Measurements from ENCODE around the gene SNX7. TPM values are rescaled to one million over a fixed set of nuclear protein-coding genes. Genes with fewer than 3 reads are reported as not detected.

The SNX7 gene
- total RNA-seq, 4 donors from 2014 or later, result 4.1 to 37.3 (median 23.4) TPM

- DNase-seq, result no peak
- TF ChIP-seq EP300 (IDR thresholded peaks at IDR 0.05; ENCODE audit: low read depth) (no peak), POLR2A (IDR thresholded peaks at IDR 0.05) (no peak), CTCF (IDR thresholded peaks at IDR 0.05) (no peak), POLR2AphosphoS5 (IDR thresholded peaks at IDR 0.05) (no peak)
- Histone ChIP-seq H3K36me3 (no peaks in the 10 kb centered on the region), H3K27me3 (no peaks in the 10 kb centered on the region), H3K27ac (no peak overlapping the region), H3K9me3 (no peaks in the 10 kb centered on the region), H3K4me1 (peaks cover 0 to 8% (median 6%) of the 10 kb centered on the region in 4 donors), H3K4me3 (no peak overlapping the region)
- in situ Hi-C loops (cut with MboI; ENCODE audit: low pct_ligation_motif_present in 1 of 4, low pct_unique_long_range_greater_than_20kb in 1 of 4, low sequenced_read_pairs in 3 of 4), result no loop called here
- WGBS, 2 donors (ENCODE audit: low coverage in 1 of 2), result 63% methylated on average over 2 of the region's 2 CpGs
- intact Hi-C loops (cut with DNase I; ENCODE audit: low total_unique reads), result no loop called here
Observed at GRCh38 chr1:98668733-98669132, 7.2 kb downstream of the SNX7 start.

- H3K27me3 ChIP-seq, result no peaks in the 10 kb centered on the region
- no peaks in the 10 kb centered on the region for H3K36me3 ChIP-seq
- in situ Hi-C loops (cut with MboI; ENCODE audit: low pct_ligation_motif_present in 1 of 4, low pct_unique_long_range_greater_than_20kb in 1 of 4, low sequenced_read_pairs in 3 of 4) (no loop called here), intact Hi-C loops (cut with DNase I; ENCODE audit: low total_unique reads) (no loop called here)
- H3K4me1 ChIP-seq, result peaks cover 0 to 7% (median 0%) of the 10 kb centered on the region in 4 donors
- no peak for DNase-seq
- H3K4me3 ChIP-seq, result no peak overlapping the region
- WGBS, 2 donors (ENCODE audit: low coverage in 1 of 2), result 78 to 85% methylated on average over 2 of the region's 2 CpGs
- H3K27ac ChIP-seq, result no peak overlapping the region
- TF ChIP-seq POLR2A (IDR thresholded peaks at IDR 0.05) (no peak), CTCF (IDR thresholded peaks at IDR 0.05) (no peak), POLR2AphosphoS5 (IDR thresholded peaks at IDR 0.05) (no peak), EP300 (IDR thresholded peaks at IDR 0.05; ENCODE audit: low read depth) (no peak)
- no peaks in the 10 kb centered on the region for H3K9me3 ChIP-seq
Observed at GRCh38 chr1:98669355-98670296, 8.1 kb downstream of the SNX7 start.

GRCh38 chr1:98672189-98672588, 10.7 kb downstream of the SNX7 start:
- Histone ChIP-seq H3K9me3 (no peaks in the 10 kb centered on the region), H3K4me3 (no peak overlapping the region), H3K27ac (no peak overlapping the region), H3K4me1 (peaks cover 0 to 7% (median 0%) of the 10 kb centered on the region in 4 donors), H3K36me3 (no peaks in the 10 kb centered on the region), H3K27me3 (no peaks in the 10 kb centered on the region)
- in situ Hi-C loops (cut with MboI; ENCODE audit: low pct_ligation_motif_present in 1 of 4, low pct_unique_long_range_greater_than_20kb in 1 of 4, low sequenced_read_pairs in 3 of 4) (no loop called here), intact Hi-C loops (cut with DNase I; ENCODE audit: low total_unique reads) (no loop called here)
- WGBS, 2 donors (ENCODE audit: low coverage in 1 of 2), result 84 to 94% methylated on average over 2 of the region's 2 CpGs
- TF ChIP-seq EP300 (IDR thresholded peaks at IDR 0.05; ENCODE audit: low read depth), result no peak
- no peak for TF ChIP-seq POLR2AphosphoS5 (IDR thresholded peaks at IDR 0.05)
- TF ChIP-seq CTCF (IDR thresholded peaks at IDR 0.05), result no peak
- no peak for TF ChIP-seq POLR2A (IDR thresholded peaks at IDR 0.05)
- no peak for DNase-seq

- H3K9me3 ChIP-seq, result no peaks in the 10 kb centered on the region
- no peak overlapping the region for H3K27ac ChIP-seq
- no peak for DNase-seq
- H3K4me3 ChIP-seq, result no peak overlapping the region
- no peak for TF ChIP-seq POLR2AphosphoS5 (IDR thresholded peaks at IDR 0.05)
- TF ChIP-seq POLR2A (IDR thresholded peaks at IDR 0.05), result no peak
- in situ Hi-C loops (cut with MboI; ENCODE audit: low pct_ligation_motif_present in 1 of 4, low pct_unique_long_range_greater_than_20kb in 1 of 4, low sequenced_read_pairs in 3 of 4) (no loop called here), intact Hi-C loops (cut with DNase I; ENCODE audit: low total_unique reads) (no loop called here)
- peaks cover 0 to 3% (median 0%) of the 10 kb centered on the region in 4 donors for H3K4me1 ChIP-seq
- H3K27me3 ChIP-seq, result no peaks in the 10 kb centered on the region
- no peaks in the 10 kb centered on the region for H3K36me3 ChIP-seq
- 64 to 78% methylated on average over 5 of the region's 5 CpGs for WGBS, 2 donors (ENCODE audit: low coverage in 1 of 2)
Observed at GRCh38 chr1:98674075-98674781, 12.7 kb downstream of the SNX7 start.
